SK-N-SH treated with all-trans-retinoic acid at 6 μM for 48 hours (cell line): ENCODE measurements around the gene RAB6A.
"Not testable (repeated sequence)": the region's sequence is repeated elsewhere in the genome, so short reads cannot be mapped to it uniquely, and the experiment has no call there.

Experiments
- ARNTL ChIP-seq: fragments of 450-650 bp; formaldehyde crosslinking; IDR thresholded peaks from 2 replicates; pipeline ENCODE4 v1.5.0; 2020; ENCODE audit warnings: low read depth, mild to moderate bottlenecking, moderate library complexity, borderline replicate concordance
- CSDC2 ChIP-seq: fragments of 250-450 bp; sonication (Bioruptor Pico); IDR thresholded peaks from 2 replicates; pipeline ENCODE4 v1.5.0; 2020; ENCODE audit warnings: mild to moderate bottlenecking, moderate library complexity
- GLIS3 ChIP-seq: fragments of 250-450 bp; sonication (Bioruptor Pico); IDR thresholded peaks from 2 replicates; pipeline ENCODE4 v1.5.0; 2020; ENCODE audit warnings: mild to moderate bottlenecking, moderate library complexity
- PATZ1 ChIP-seq: fragments of 250-450 bp; sonication (Bioruptor Pico); IDR thresholded peaks from 2 replicates; pipeline ENCODE4 v1.8.0; 2020; ENCODE audit warnings: mild to moderate bottlenecking, moderate library complexity, borderline replicate concordance
- POU6F1 ChIP-seq: fragments of 250-450 bp; sonication (Bioruptor Pico); IDR thresholded peaks from 2 replicates; pipeline ENCODE4 v1.8.0; 2021; ENCODE audit warnings: low read depth, mild to moderate bottlenecking, moderate library complexity, borderline replicate concordance
- TSHZ2 ChIP-seq: fragments of 250-450 bp; sonication (Bioruptor Pico); IDR thresholded peaks from 2 replicates; pipeline ENCODE4 v1.5.0; 2020; ENCODE audit warnings: mild to moderate bottlenecking, moderate library complexity
- ZFP30 ChIP-seq: fragments of 450-650 bp; formaldehyde crosslinking; IDR thresholded peaks from 2 replicates; pipeline ENCODE4 v1.5.0; 2022; ENCODE audit warnings: mild to moderate bottlenecking, moderate library complexity
- ZNF8 ChIP-seq: fragments of 450-650 bp; formaldehyde crosslinking; IDR thresholded peaks from 2 replicates; pipeline ENCODE4 v1.5.0; 2020; ENCODE audit warnings: mild to moderate bottlenecking, moderate library complexity

- TF ChIP-seq ZFP30; ZNF8 (CRISPR knock-in tag); ARNTL (CRISPR knock-in tag); PATZ1 (CRISPR knock-in tag); POU6F1; CSDC2 (CRISPR knock-in tag); GLIS3; TSHZ2 (CRISPR knock-in tag): not testable (repeated sequence)
Observed at GRCh38 chr11:73785467-73785866, 24.6 kb upstream of the RAB6A start.
